Measurements from ENCODE around the gene PSTPIP2. TPM values are rescaled to one million over a fixed set of nuclear protein-coding genes. Genes with fewer than 3 reads are reported as not detected.

The PSTPIP2 gene
- total and polyA plus RNA-seq, 9 of the 15 experiments (the other 6 are each of a cell fraction or from before 2014, with no cell fraction given), result 14.0 to 45.7 (median 27.1) TPM

- intact Hi-C loops (cut with micrococcal nuclease) (loop anchor here (2.0 kb wide), 1 partner anchor 408 kb away; no protein-coding TSS in a partner anchor), in situ Hi-C loops (cut with MboI) (loop anchor here (10.0 kb wide), 1 partner anchor 398 kb away; no protein-coding TSS in a partner anchor)
- H3K27me3 ChIP-seq (ENCODE audit: control insufficient read depth in 2 of 2, insufficient read depth in 2 of 2, low read length in 2 of 2), result no peaks in the 10 kb centered on the region
- peaks cover 10% of the 10 kb centered on the region; the same call in 1 of the 3 replicates for H3K36me3 ChIP-seq (ENCODE audit: control insufficient read depth, insufficient read depth, low read length)
- peak overlapping the region; percentile 81; the same call in 1 of the 3 replicates for H3K27ac ChIP-seq (ENCODE audit: extremely low read depth, low read depth, low read length)
- DNase-seq (ENCODE audit: extremely low read depth in 1 of 4, low spot score in 3 of 4) (no peak), FAIRE-seq (no peak), ATAC-seq (peak; percentile 15)
- ChIA-PET CTCF (ENCODE audit: low intra/inter-chr PET ratio) (interaction anchor here (1.8 kb wide), 1 partner anchor 147 kb away, joined by 13 read pairs; no protein-coding TSS in a partner anchor), POLR2A (interaction anchor here (1.3 to 1.7 kb wide), 4 partner anchors 8 to 30 kb away, joined by 4 to 10 read pairs (median 6); no protein-coding TSS in a partner anchor)
- peak overlapping the region; percentile 84 to 95; a peak in 3 of 4 replicates for H3K9ac ChIP-seq (ENCODE audit: insufficient read depth in 1 of 2, low read depth in 2 of 2, low read length in 2 of 2)
- peaks cover 42% of the 10 kb centered on the region for H3K79me2 ChIP-seq (ENCODE audit: control insufficient read depth, insufficient read depth, low read length)
- peak overlapping the region; percentile 96 for H2AFZ ChIP-seq (ENCODE audit: low read depth, low read length)
- BruUV-seq (replicated peaks), result no TSS peak
- H3K4me1 ChIP-seq (replicated peaks in 1 of 2; ENCODE audit: control insufficient read depth in 2 of 2, insufficient read depth in 2 of 2, low read length in 2 of 2), result peaks cover 8 to 31% of the 10 kb centered on the region in 2 experiments; a peak in 4 of 5 replicates
- no peaks in the 10 kb centered on the region for H3K9me1 ChIP-seq (ENCODE audit: control insufficient read depth, insufficient read depth, low read length)
- H4K20me1 ChIP-seq (replicated peaks; ENCODE audit: control insufficient read depth, insufficient read depth, low read length), result no peaks in the 10 kb centered on the region
- WGBS (ENCODE audit: insufficient coverage, low coverage, missing lambda C conversion rate), result 12% methylated on average over 20 of the region's 25 CpGs
- peak overlapping the region; percentile 71 for H3K4me3 ChIP-seq
- no peaks in the 10 kb centered on the region for H3K9me3 ChIP-seq (replicated peaks; ENCODE audit: control insufficient read depth, insufficient read depth, low read depth, low read length)
- peak overlapping the region; percentile 82 for H3K4me2 ChIP-seq (ENCODE audit: insufficient read depth, low read length)
- TF ChIP-seq HNRNPLL (IDR thresholded peaks at IDR 0.05; ENCODE audit: low read depth, low read length, poor library complexity, severe bottlenecking) (peak; percentile 19), NFE2 (IDR thresholded peaks at IDR 0.05; ENCODE audit: low read depth) (no peak), TOE1 (IDR thresholded peaks at IDR 0.05; ENCODE audit: borderline replicate concordance) (0 out of 2 replicates have a peak, but pooled peaks have one; percentile 4), TOE1 (CRISPR knock-in tag; IDR thresholded peaks at IDR 0.05; ENCODE audit: borderline replicate concordance, low read depth) (no peak), ZBTB17 (CRISPR knock-in tag; IDR thresholded peaks at IDR 0.05) (no peak), NRF1 (conservative IDR thresholded peaks at IDR 0.05 in 1 of 2, IDR thresholded peaks at IDR 0.05 in 1 of 2) (peak; percentile 44 to 49), ZC3H8 (IDR thresholded peaks at IDR 0.05) (no peak), ZFX (CRISPR knock-in tag; IDR thresholded peaks at IDR 0.05) (0 out of 2 replicates have a peak, but pooled peaks have one; percentile 14), ZNF79 (CRISPR knock-in tag; IDR thresholded peaks at IDR 0.05; ENCODE audit: low read depth) (no peak), HNRNPK (IDR thresholded peaks at IDR 0.05; ENCODE audit: low read depth, low read length, poor library complexity, severe bottlenecking) (no peak), REST (IDR thresholded peaks at IDR 0.05; ENCODE audit: borderline replicate concordance) (0 out of 2 replicates have a peak, but pooled peaks have one; percentile 9), REST (CRISPR knock-in tag; IDR thresholded peaks at IDR 0.05; ENCODE audit: low read depth) (no peak)
Observed at GRCh38 chr18:46072376-46072867, 362 bp upstream of the PSTPIP2 start.
